ENCODE measurements around the gene ZFY.
A peak's percentile ranks its signal among the peaks of the same experiment; 100 is the strongest.

Gene ZFY

GRCh38 chrY:2934861-2935715, at the start of gene ZFY:
Gene ZFY (plus strand): TSS chrY:2935381. CDS start chrY:2953937, 18,556 bp downstream.
- DNase-seq, result peak; percentile 54

GRCh38 chrY:2885880-2886279, 49.3 kb upstream of the ZFY start:
- no peak for DNase-seq

- DNase-seq, result peak; percentile 6
Observed at GRCh38 chrY:2887386-2887785, 47.8 kb upstream of the ZFY start.

GRCh38 chrY:2887955-2888354, 47.2 kb upstream of the ZFY start:
- DNase-seq, result no peak

GRCh38 chrY:2893471-2893870, 41.7 kb upstream of the ZFY start:
- no peak for DNase-seq

- DNase-seq, result no peak
Observed at GRCh38 chrY:2896050-2896449, 39.1 kb upstream of the ZFY start.

- no peak for DNase-seq
Observed at GRCh38 chrY:2907356-2907755, 27.8 kb upstream of the ZFY start.

- DNase-seq, result no peak
Observed at GRCh38 chrY:2913066-2913815, 21.9 kb upstream of the ZFY start.

GRCh38 chrY:2934078-2934477, 1.1 kb upstream of the ZFY start:
- DNase-seq, result no peak

- peak; percentile 76 for DNase-seq
Observed at GRCh38 chrY:2935716-2936435, 695 bp downstream of the ZFY start.

GRCh38 chrY:2936436-2936750, 1.2 kb downstream of the ZFY start:
- DNase-seq, result no peak

- no peak for DNase-seq
Observed at GRCh38 chrY:2937149-2937548, 2.0 kb downstream of the ZFY start.

GRCh38 chrY:2949590-2950252, 14.5 kb downstream of the ZFY start:
- no peak for DNase-seq

- DNase-seq, result no peak
Observed at GRCh38 chrY:2950655-2951054, 15.5 kb downstream of the ZFY start.

GRCh38 chrY:2952912-2953311, 17.7 kb downstream of the ZFY start:
- no peak for DNase-seq

- no peak for DNase-seq
Observed at GRCh38 chrY:2954735-2955134, 19.6 kb downstream of the ZFY start.

- no peak for DNase-seq
Observed at GRCh38 chrY:2955561-2955960, 20.4 kb downstream of the ZFY start.

GRCh38 chrY:2962061-2962460, 26.9 kb downstream of the ZFY start:
- DNase-seq, result no peak

- no peak for DNase-seq
Observed at GRCh38 chrY:2964814-2965213, 29.6 kb downstream of the ZFY start.

GRCh38 chrY:2965629-2966028, 30.4 kb downstream of the ZFY start:
- no peak for DNase-seq

GRCh38 chrY:2969561-2969960, 34.4 kb downstream of the ZFY start:
- no peak for DNase-seq

GRCh38 chrY:2972708-2973107, 37.5 kb downstream of the ZFY start:
- no peak for DNase-seq

- DNase-seq, result no peak
Observed at GRCh38 chrY:2973110-2973751, 38.0 kb downstream of the ZFY start.
